Measurements from ENCODE around the gene UPK1B.
"Not testable (repeated sequence)": the region's sequence is repeated elsewhere in the genome, so short reads cannot be mapped to it uniquely, and the experiment has no call there.

DNA sequence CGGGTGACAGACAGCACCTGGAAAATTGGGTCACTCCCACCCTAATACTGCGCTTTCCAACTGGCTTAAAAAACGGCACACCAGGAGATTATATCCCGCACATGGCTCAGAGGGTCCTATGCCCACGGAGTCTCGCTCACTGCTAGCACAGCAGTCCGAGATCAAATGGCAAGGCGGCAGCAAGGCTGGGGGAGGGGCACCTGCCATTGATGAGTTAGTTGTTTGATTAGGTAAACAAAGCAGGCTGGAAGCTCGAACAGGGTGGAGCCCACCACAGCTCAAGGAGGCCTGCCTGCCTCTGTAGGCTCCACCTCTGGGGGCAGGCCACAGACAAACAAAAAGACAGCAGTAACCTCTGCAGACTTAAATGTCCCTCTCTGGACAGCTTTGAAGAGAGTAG, 8.7 kb upstream of the UPK1B start:
- TF ChIP-seq, protein P1, sequence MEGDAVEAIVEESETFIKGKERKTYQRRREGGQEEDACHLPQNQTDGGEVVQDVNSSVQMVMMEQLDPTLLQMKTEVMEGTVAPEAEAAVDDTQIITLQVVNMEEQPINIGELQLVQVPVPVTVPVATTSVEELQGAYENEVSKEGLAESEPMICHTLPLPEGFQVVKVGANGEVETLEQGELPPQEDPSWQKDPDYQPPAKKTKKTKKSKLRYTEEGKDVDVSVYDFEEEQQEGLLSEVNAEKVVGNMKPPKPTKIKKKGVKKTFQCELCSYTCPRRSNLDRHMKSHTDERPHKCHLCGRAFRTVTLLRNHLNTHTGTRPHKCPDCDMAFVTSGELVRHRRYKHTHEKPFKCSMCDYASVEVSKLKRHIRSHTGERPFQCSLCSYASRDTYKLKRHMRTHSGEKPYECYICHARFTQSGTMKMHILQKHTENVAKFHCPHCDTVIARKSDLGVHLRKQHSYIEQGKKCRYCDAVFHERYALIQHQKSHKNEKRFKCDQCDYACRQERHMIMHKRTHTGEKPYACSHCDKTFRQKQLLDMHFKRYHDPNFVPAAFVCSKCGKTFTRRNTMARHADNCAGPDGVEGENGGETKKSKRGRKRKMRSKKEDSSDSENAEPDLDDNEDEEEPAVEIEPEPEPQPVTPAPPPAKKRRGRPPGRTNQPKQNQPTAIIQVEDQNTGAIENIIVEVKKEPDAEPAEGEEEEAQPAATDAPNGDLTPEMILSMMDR (IDR thresholded peaks at IDR 0.05): not testable (repeated sequence)
- TF ChIP-seq POLR2A (IDR thresholded peaks at IDR 0.05): not testable (repeated sequence)

Data from heart left ventricle (tissue), 13 donors.